ENCODE results near the gene TLK1.

DNA sequence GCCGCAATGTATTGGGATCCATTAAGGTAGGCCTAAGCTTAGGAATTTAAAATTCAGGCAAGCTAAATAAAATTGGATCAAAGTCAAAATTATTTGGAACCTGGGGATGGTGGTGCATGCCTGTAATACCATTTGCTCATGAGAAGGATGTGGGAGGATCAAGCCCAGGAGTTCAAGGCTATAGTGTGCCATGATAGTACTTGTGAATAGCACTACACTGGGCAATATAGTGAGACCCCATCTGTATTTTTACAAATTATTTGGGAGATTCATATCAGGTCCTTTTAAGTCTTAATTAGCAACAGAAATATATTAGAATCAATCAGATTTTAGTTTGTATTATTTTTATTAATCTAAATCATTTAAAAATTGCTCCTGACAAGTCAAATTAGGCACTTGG is 39.8 kb upstream of the TLK1 start:
- no peak for TF ChIP-seq CSDC2 (CRISPR knock-in tag; IDR thresholded peaks at IDR 0.05)
- TF ChIP-seq, protein P1, sequence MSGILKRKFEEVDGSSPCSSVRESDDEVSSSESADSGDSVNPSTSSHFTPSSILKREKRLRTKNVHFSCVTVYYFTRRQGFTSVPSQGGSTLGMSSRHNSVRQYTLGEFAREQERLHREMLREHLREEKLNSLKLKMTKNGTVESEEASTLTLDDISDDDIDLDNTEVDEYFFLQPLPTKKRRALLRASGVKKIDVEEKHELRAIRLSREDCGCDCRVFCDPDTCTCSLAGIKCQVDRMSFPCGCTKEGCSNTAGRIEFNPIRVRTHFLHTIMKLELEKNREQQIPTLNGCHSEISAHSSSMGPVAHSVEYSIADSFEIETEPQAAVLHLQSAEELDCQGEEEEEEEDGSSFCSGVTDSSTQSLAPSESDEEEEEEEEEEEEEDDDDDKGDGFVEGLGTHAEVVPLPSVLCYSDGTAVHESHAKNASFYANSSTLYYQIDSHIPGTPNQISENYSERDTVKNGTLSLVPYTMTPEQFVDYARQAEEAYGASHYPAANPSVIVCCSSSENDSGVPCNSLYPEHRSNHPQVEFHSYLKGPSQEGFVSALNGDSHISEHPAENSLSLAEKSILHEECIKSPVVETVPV (CRISPR knock-in tag; IDR thresholded peaks at IDR 0.05): no peak
- TF ChIP-seq BACH2 (CRISPR knock-in tag; IDR thresholded peaks at IDR 0.05; ENCODE audit: borderline replicate concordance): no peak
